H9 (cell line): ENCODE data around the gene FUT6. TPM values are rescaled to one million over a fixed set of nuclear protein-coding genes. Genes with fewer than 3 reads are reported as not detected.
"Not testable (repeated sequence)": the region's sequence is repeated elsewhere in the genome, so short reads cannot be mapped to it uniquely, and the experiment has no call there.

Source experiments
- DNase-seq: peaks from one replicate; pipeline ENCODE4 v3.0.0-alpha.2; 2017
- H2AFZ ChIP-seq: one replicate; pipeline ENCODE4 v1.6.1; 2013; ENCODE audit warnings: mild to moderate bottlenecking, low read length, control low read depth, moderate library complexity
- H2AK5ac ChIP-seq: 2 replicates; pipeline ENCODE4 v1.6.1; 2013; ENCODE audit warnings: low read length, control low read depth, mixed read lengths; ENCODE audit not compliant: insufficient read length
- H2BK120ac ChIP-seq: one replicate; pipeline ENCODE4 v1.6.1; 2013; ENCODE audit warnings: low read depth, mild to moderate bottlenecking, low read length, control low read depth, inconsistent platforms; ENCODE audit not compliant: poor library complexity, severe bottlenecking
- H2BK12ac ChIP-seq: 2 replicates; pipeline ENCODE4 v1.6.1; 2013; ENCODE audit warnings: low read length, control low read depth, mixed read lengths, low read depth; ENCODE audit not compliant: insufficient read length
- H2BK15ac ChIP-seq: 2 replicates; pipeline ENCODE4 v1.6.1; 2013; ENCODE audit warnings: low read depth, low read length, control low read depth
- H2BK20ac ChIP-seq: one replicate; pipeline ENCODE4 v1.6.1; 2013; ENCODE audit warnings: low read depth, mild to moderate bottlenecking, low read length, control low read depth, inconsistent platforms; ENCODE audit not compliant: poor library complexity, severe bottlenecking
- H2BK5ac ChIP-seq: 2 replicates; pipeline ENCODE4 v1.6.1; 2013; ENCODE audit warnings: low read length, control low read depth, mixed read lengths; ENCODE audit not compliant: insufficient read length
- H3K14ac ChIP-seq: 2 replicates; pipeline ENCODE4 v1.6.1; 2013; ENCODE audit warnings: low read length, control low read depth; ENCODE audit not compliant: insufficient read depth
- H3K18ac ChIP-seq: 2 replicates; pipeline ENCODE4 v1.6.1; 2013; ENCODE audit warnings: low read depth, mild to moderate bottlenecking, mixed read lengths, low read length, control low read depth; ENCODE audit not compliant: insufficient read length
- H3K23ac ChIP-seq: 2 replicates; pipeline ENCODE4 v1.6.1; 2013; ENCODE audit warnings: low read length, control low read depth, mixed read lengths, low read depth; ENCODE audit not compliant: insufficient read length
- H3K23me2 ChIP-seq: 2 replicates; pipeline ENCODE4 v1.6.1; 2013; ENCODE audit warnings: low read depth, mild to moderate bottlenecking, mixed read lengths, low read length, control low read depth; ENCODE audit not compliant: insufficient read length, poor library complexity, severe bottlenecking
- H3K27ac ChIP-seq: 2 replicates; pipeline ENCODE4 v1.5.1; 2013; ENCODE audit warnings: low read length, control low read depth, mixed read lengths, low read depth; ENCODE audit not compliant: insufficient read length
- H3K27me3 ChIP-seq: 2 replicates; pipeline ENCODE4 v1.6.1; 2013; ENCODE audit warnings: low read length, control low read depth, inconsistent platforms; ENCODE audit not compliant: insufficient read depth
- H3K4ac ChIP-seq: 2 replicates; pipeline ENCODE4 v1.6.1; 2013; ENCODE audit warnings: low read depth, mild to moderate bottlenecking, control low read depth, inconsistent platforms, low read length, moderate library complexity
- H3K4me1 ChIP-seq: 2 replicates; pipeline ENCODE4 v1.6.1; 2013; ENCODE audit warnings: low read length, control low read depth, inconsistent platforms; ENCODE audit not compliant: insufficient read depth
- H3K4me2 ChIP-seq: 2 replicates; pipeline ENCODE4 v1.6.1; 2013; ENCODE audit warnings: low read length, control low read depth, mixed read lengths; ENCODE audit not compliant: insufficient read length, insufficient read depth
- H3K56ac ChIP-seq: 2 replicates; pipeline ENCODE4 v1.6.1; 2013; ENCODE audit warnings: low read depth, mild to moderate bottlenecking, mixed read lengths, low read length, control low read depth; ENCODE audit not compliant: insufficient read length
- H3K79me1 ChIP-seq: 2 replicates; pipeline ENCODE4 v1.6.1; 2013; ENCODE audit warnings: low read depth, mild to moderate bottlenecking, moderate library complexity, low read length, control low read depth, inconsistent platforms; ENCODE audit not compliant: insufficient read depth, poor library complexity, severe bottlenecking
- H3K79me2 ChIP-seq: 2 replicates; pipeline ENCODE4 v1.6.1; 2013; ENCODE audit warnings: low read length, control low read depth, inconsistent platforms; ENCODE audit not compliant: insufficient read depth
- H3K9ac ChIP-seq: 2 replicates; pipeline ENCODE4 v1.6.1; 2013; ENCODE audit warnings: low read length, control low read depth, mixed read lengths; ENCODE audit not compliant: insufficient read length; ENCODE audit errors: extremely low read depth
- H3K9me3 ChIP-seq: one replicate; pipeline ENCODE4 v1.6.1; 2013; ENCODE audit warnings: low read depth, low read length, inconsistent platforms; ENCODE audit not compliant: control insufficient read depth
- H3T11ph ChIP-seq: one replicate; pipeline ENCODE4 v1.6.1; 2013; ENCODE audit warnings: mild to moderate bottlenecking, low read length, control low read depth, inconsistent platforms
- H4K20me1 ChIP-seq: one replicate; pipeline ENCODE4 v1.6.1; 2013; ENCODE audit not compliant: control insufficient read depth, insufficient read length, insufficient read depth
- H4K5ac ChIP-seq: 2 replicates; pipeline ENCODE4 v1.6.1; 2013; ENCODE audit warnings: low read depth, mild to moderate bottlenecking, mixed read lengths, low read length, control low read depth; ENCODE audit not compliant: insufficient read length
- H4K8ac ChIP-seq: replicated peaks from 2 replicates; pipeline ENCODE4 v1.6.1; 2013; ENCODE audit warnings: low read length, control low read depth, mixed read lengths, low read depth; ENCODE audit not compliant: insufficient read length
- H4K91ac ChIP-seq: 2 replicates; pipeline ENCODE4 v1.6.1; 2013; ENCODE audit warnings: low read depth, mild to moderate bottlenecking, moderate library complexity, mixed read lengths, low read length, control low read depth; ENCODE audit not compliant: insufficient read length
- H3K27ac Mint-ChIP-seq, 3 experiments: 2 replicates in 2 of 3; 3 replicates in 1 of 3; pipeline ENCODE4 v1.8.0; 2020 to 2021; ENCODE audit warnings: mixed read lengths in 3 of 3, mild to moderate bottlenecking in 1 of 3, moderate library complexity in 1 of 3
- H3K27me3 Mint-ChIP-seq: 2 replicates; pipeline ENCODE4 v1.8.0; 2021; ENCODE audit warnings: low read depth, mild to moderate bottlenecking, moderate library complexity, mixed read lengths
- H3K36me3 Mint-ChIP-seq, 3 experiments: 2 replicates in 2 of 3; 3 replicates in 1 of 3; pipeline ENCODE4 v1.8.0; 2020 to 2021; ENCODE audit warnings: low read depth in 3 of 3, mixed read lengths in 3 of 3; ENCODE audit not compliant: insufficient read depth in 1 of 3
- H3K4me1 Mint-ChIP-seq, 2 experiments: 2 replicates each; pipeline ENCODE4 v1.8.0; 2020; ENCODE audit warnings: mixed read lengths in 2 of 2
- H3K4me3 Mint-ChIP-seq, 2 experiments: 2 replicates in 1 of 2; 3 replicates in 1 of 2; pipeline ENCODE4 v1.8.0; 2020 to 2021; ENCODE audit warnings: mild to moderate bottlenecking in 2 of 2, mixed read lengths in 2 of 2, moderate library complexity in 1 of 2
- H3K9me3 Mint-ChIP-seq, 2 experiments: 2 replicates in 1 of 2; 3 replicates in 1 of 2; pipeline ENCODE4 v1.8.0; 2020; ENCODE audit warnings: mild to moderate bottlenecking in 2 of 2, mixed read lengths in 2 of 2, moderate library complexity in 1 of 2
- WGBS: extraction: QIAGEN DNeasy Blood & Tissue Kit; methylation state at CpG from one replicate; pipeline ENCODE4 v1.1.7; 2013; ENCODE audit warnings: missing lambda C conversion rate, low lambda C conversion rate, mixed read lengths; ENCODE audit not compliant: insufficient read length; ENCODE audit errors: extremely low coverage; 5-methylcytosine and 5-hydroxymethylcytosine counted together
- total RNA-seq: library from RNA; stranded (reverse); gene quantifications from 2 replicates; pipeline ENCODE4 v1.2.1, GENCODE V29; 2021

FUT6 gene
- total RNA-seq, 1 experiment from 2014 or later: 0.13 TPM

GRCh38 chr19:5854121-5854520 lies 14.6 kb upstream of the FUT6 start:
- not testable (repeated sequence) for H3K27ac ChIP-seq, DNase-seq, H3K4me3 Mint-ChIP-seq, H3K23ac ChIP-seq, H2AK5ac ChIP-seq, H3K79me2 ChIP-seq, H3K27me3 ChIP-seq, H2BK120ac ChIP-seq, H4K20me1 ChIP-seq, H3K56ac ChIP-seq, H2BK15ac ChIP-seq, H3K36me3 Mint-ChIP-seq, H3K4me1 ChIP-seq, H2BK5ac ChIP-seq, H2BK20ac ChIP-seq, H3K79me1 ChIP-seq, H3K4ac ChIP-seq, H2BK12ac ChIP-seq, H3T11ph ChIP-seq, H3K9ac ChIP-seq, H4K8ac ChIP-seq, H3K23me2 ChIP-seq, H4K5ac ChIP-seq, H4K91ac ChIP-seq, H3K4me1 Mint-ChIP-seq, H3K18ac ChIP-seq, H3K9me3 Mint-ChIP-seq, H2AFZ ChIP-seq, H3K14ac ChIP-seq, H3K9me3 ChIP-seq, H3K27ac Mint-ChIP-seq, H3K4me2 ChIP-seq
- no CpG with 5 or more reads among the region's 10 CpGs for WGBS
- H3K27me3 Mint-ChIP-seq: peaks cover 23% of the 10 kb centered on the region
